GM23338 (cell line): ENCODE measurements around the gene CTTNBP2. TPM values are rescaled to one million over a fixed set of nuclear protein-coding genes. Genes with fewer than 3 reads are reported as not detected.

Source experiments
- ATAC-seq: fragments of 200-7000 bp; cut with Tn5 transposase; 3 replicates; pipeline ENCODE4 v1.9.1; 2020
- DNase-seq: peaks from one replicate; pipeline ENCODE4 v3.0.0-alpha.2; 2015; ENCODE audit warnings: low spot score
- H2AFZ ChIP-seq: fragments of 200-600 bp; sonication (generic); 2 replicates; pipeline ENCODE4 v1.8.0; 2016; ENCODE audit warnings: antibody characterized with exemption, mild to moderate bottlenecking, moderate library complexity
- H3F3A ChIP-seq: fragments of 200-600 bp; sonication (generic); replicated peaks from 2 replicates; pipeline ENCODE4 v1.8.0; 2017; ENCODE audit warnings: antibody characterized with exemption, mixed run types, low read depth
- H3K27ac ChIP-seq: fragments of 200-600 bp; sonication (generic); 2 replicates; pipeline ENCODE4 v1.6.1; 2016; ENCODE audit warnings: low read depth
- H3K27me3 ChIP-seq: fragments of 200-600 bp; sonication (generic); 2 replicates; pipeline ENCODE4 v1.8.0; 2016; ENCODE audit warnings: mild to moderate bottlenecking, mixed run types, moderate library complexity; ENCODE audit not compliant: insufficient read depth
- H3K36me3 ChIP-seq: fragments of 200-600 bp; sonication (generic); 2 replicates; pipeline ENCODE4 v1.8.0; 2016; ENCODE audit warnings: mild to moderate bottlenecking; ENCODE audit not compliant: insufficient read depth
- H3K4me1 ChIP-seq: fragments of 200-600 bp; sonication (generic); 2 replicates; pipeline ENCODE4 v1.8.0; 2016; ENCODE audit warnings: mild to moderate bottlenecking, moderate library complexity; ENCODE audit not compliant: insufficient read depth
- H3K4me2 ChIP-seq: fragments of 200-600 bp; sonication (generic); 2 replicates; pipeline ENCODE4 v1.7.1; 2017; ENCODE audit warnings: mixed run types
- H3K4me3 ChIP-seq: fragments of 200-600 bp; sonication (generic); 2 replicates; pipeline ENCODE4 v1.6.1; 2016; ENCODE audit warnings: mixed run types
- H3K79me2 ChIP-seq: fragments of 200-600 bp; sonication (generic); replicated peaks from 2 replicates; pipeline ENCODE4 v1.8.0; 2017; ENCODE audit warnings: mild to moderate bottlenecking; ENCODE audit not compliant: insufficient read depth
- H3K9me2 ChIP-seq: fragments of 200-600 bp; sonication (generic); 2 replicates; pipeline ENCODE4 v1.8.0; 2017; ENCODE audit not compliant: insufficient read depth
- H4K20me1 ChIP-seq: fragments of 200-600 bp; sonication (generic); replicated peaks from 2 replicates; pipeline ENCODE4 v1.8.0; 2017; ENCODE audit warnings: mild to moderate bottlenecking; ENCODE audit not compliant: insufficient read depth
- H3K27ac Mint-ChIP-seq: 2 replicates; pipeline ENCODE4 v1.8.0; 2020; ENCODE audit warnings: inconsistent platforms, mild to moderate bottlenecking, moderate library complexity, mixed read lengths
- H3K27me3 Mint-ChIP-seq: 3 replicates; pipeline ENCODE4 v1.8.0; 2022; ENCODE audit warnings: low read depth, mild to moderate bottlenecking, moderate library complexity, mixed read lengths, inconsistent platforms; ENCODE audit not compliant: insufficient read depth, poor library complexity
- H3K36me3 Mint-ChIP-seq: 3 replicates; pipeline ENCODE4 v1.8.0; 2021; ENCODE audit warnings: low read depth, mild to moderate bottlenecking, inconsistent platforms, moderate library complexity, mixed read lengths
- H3K4me1 Mint-ChIP-seq: 3 replicates; pipeline ENCODE4 v1.8.0; 2020; ENCODE audit warnings: mild to moderate bottlenecking, inconsistent platforms, mixed read lengths
- H3K4me3 Mint-ChIP-seq: 3 replicates; pipeline ENCODE4 v1.8.0; 2021; ENCODE audit warnings: moderate library complexity, mild to moderate bottlenecking, inconsistent platforms, mixed read lengths
- H3K9me3 Mint-ChIP-seq: 3 replicates; pipeline ENCODE4 v1.8.0; 2020; ENCODE audit warnings: moderate library complexity, mild to moderate bottlenecking, inconsistent platforms, mixed read lengths
- CTCF ChIP-seq, 2 experiments: fragments of 200-600 bp in 1 of 2; sonication (generic) in 1 of 2; conservative IDR thresholded peaks; 2 replicates each; pipeline versions ENCODE4 v1.5.1 to v1.6.1; 2016 to 2017; ENCODE audit warnings: antibody characterized with exemption in 2 of 2, low read depth in 2 of 2, mild to moderate bottlenecking in 2 of 2, moderate library complexity in 1 of 2
- ETS1 ChIP-seq: IDR thresholded peaks from 2 replicates; pipeline ENCODE4 v1.6.1; 2016; ENCODE audit warnings: antibody characterized with exemption
- EZH2phosphoT487 ChIP-seq: fragments of 200-600 bp; sonication (generic); IDR thresholded peaks from one replicate; pipeline ENCODE4 v1.8.1; 2018; ENCODE audit warnings: antibody characterized with exemption; ENCODE audit not compliant: unreplicated experiment
- JUNB ChIP-seq: IDR thresholded peaks from one replicate; pipeline ENCODE4 v1.6.1; 2016; ENCODE audit warnings: antibody characterized with exemption; ENCODE audit not compliant: unreplicated experiment
- NANOG ChIP-seq: IDR thresholded peaks from 2 replicates; pipeline ENCODE4 v1.6.1; 2016; ENCODE audit warnings: antibody characterized with exemption, borderline replicate concordance
- POLR2AphosphoS5 ChIP-seq: IDR thresholded peaks from 2 replicates; pipeline ENCODE4 v1.6.1; 2016; ENCODE audit warnings: antibody characterized with exemption, low read depth
- REST ChIP-seq: IDR thresholded peaks from one replicate; pipeline ENCODE4 v1.6.1; 2018; ENCODE audit warnings: antibody characterized with exemption; ENCODE audit not compliant: unreplicated experiment
- STAT1 ChIP-seq: IDR thresholded peaks from one replicate; pipeline ENCODE4 v1.6.1; 2016; ENCODE audit warnings: antibody characterized with exemption; ENCODE audit not compliant: unreplicated experiment
- ZNF114 ChIP-seq: fragments of 250-450 bp; sonication (Bioruptor Pico); IDR thresholded peaks from 2 replicates; pipeline ENCODE4 v1.5.0; 2020; ENCODE audit warnings: mild to moderate bottlenecking, moderate library complexity
- ZNF331 ChIP-seq: fragments of 250-450 bp; sonication (Bioruptor Pico); IDR thresholded peaks from 2 replicates; pipeline ENCODE4 v1.5.0; 2020; ENCODE audit warnings: low read depth, mild to moderate bottlenecking, moderate library complexity
- ZNF462 ChIP-seq: fragments of 250-450 bp; sonication (Bioruptor Pico); IDR thresholded peaks from 2 replicates; pipeline ENCODE4 v1.5.0; 2020; ENCODE audit warnings: mild to moderate bottlenecking, moderate library complexity
- polyA plus RNA-seq: library from polyadenylated mRNA; unstranded; fragments of >200 nt; fragmentation: Nextera tagmentation; extraction: Ambion mirVana; gene quantifications from 2 replicates; pipeline ENCODE4 v1.2.1, GENCODE V29; 2016
- total RNA-seq: library from RNA; depleted of rRNA; stranded (reverse); fragments of >200 nt; shearing (Covaris generic); gene quantifications from 2 replicates; pipeline ENCODE4 v1.2.3, GENCODE V29; 2014

Gene CTTNBP2
- total and polyA plus RNA-seq, 2 experiments from 2014 or later: 26.8 to 30.7 TPM

- no peak for TF ChIP-seq ETS1
- TF ChIP-seq ZNF114: no peak
- no peak for TF ChIP-seq CTCF (conservative IDR thresholded peaks at IDR 0.05; ENCODE audit: low read depth in 2 of 2)
- TF ChIP-seq NANOG: no peak
- no peak for TF ChIP-seq ZNF331
- no peak for TF ChIP-seq EZH2phosphoT487
These were observed 118.1 kb downstream of the CTTNBP2 start (continued) for GRCh38 chr7:117755136-117755535.

GRCh38 chr7:117751775-117752174 is 121.5 kb downstream of the CTTNBP2 start:
- no peak overlapping the region for H3K4me3 ChIP-seq
- DNase-seq (no peak), ATAC-seq (no peak)
- no peaks in the 10 kb centered on the region for H3K27me3 ChIP-seq
- H3K4me1 Mint-ChIP-seq: peaks cover 3% of the 10 kb centered on the region; the same call in 1 of the 3 replicates
- H3K9me2 ChIP-seq: no peaks in the 10 kb centered on the region
- H3K4me1 ChIP-seq: no peaks in the 10 kb centered on the region
- no peak overlapping the region for H3K4me2 ChIP-seq
- H4K20me1 ChIP-seq: peaks cover 3% of the 10 kb centered on the region; the same call in 1 of the 2 replicates
- H3F3A ChIP-seq: no peaks in the 10 kb centered on the region
- no peaks in the 10 kb centered on the region for H3K79me2 ChIP-seq
- H3K36me3 Mint-ChIP-seq: peaks cover 31% of the 10 kb centered on the region
- no peaks in the 10 kb centered on the region for H3K27me3 Mint-ChIP-seq
- no peaks in the 10 kb centered on the region for H3K9me3 Mint-ChIP-seq
- no peak overlapping the region for H3K27ac Mint-ChIP-seq
- no peak overlapping the region for H3K4me3 Mint-ChIP-seq
- no peak overlapping the region for H3K27ac ChIP-seq
- H3K36me3 ChIP-seq: peaks cover 5% of the 10 kb centered on the region
- no peak overlapping the region for H2AFZ ChIP-seq
- no peak for TF ChIP-seq ZNF331
- no peak for TF ChIP-seq REST
- no peak for TF ChIP-seq STAT1
- no peak for TF ChIP-seq EZH2phosphoT487
- TF ChIP-seq NANOG: no peak
- no peak for TF ChIP-seq ETS1
- TF ChIP-seq ZNF114: no peak
- no peak for TF ChIP-seq ZNF462 (CRISPR knock-in tag)
- no peak for TF ChIP-seq JUNB
- TF ChIP-seq POLR2AphosphoS5: no peak
